ENCODE measurements around the gene SIK3.

GRCh38 chr11:116960930-116961329 is 137.3 kb downstream of the SIK3 start:
- TF ChIP-seq CTCF (IDR thresholded peaks at IDR 0.05), result no peak
- TF ChIP-seq POLR2AphosphoS5 (IDR thresholded peaks at IDR 0.05), result no peak
- no peak for TF ChIP-seq POLR2A (IDR thresholded peaks at IDR 0.05)

Measured in prostate gland (tissue), 2 donors.